NCI-H1417 (cell line): Measurements from ENCODE around the gene NUDT4.
"Not testable (repeated sequence)": the region's sequence is repeated elsewhere in the genome, so short reads cannot be mapped to it uniquely, and the experiment has no call there.

Source experiments
- DNase-seq, 3 experiments: peaks; one replicate each; lab custom pipeline; 2025; lab: John Stamatoyannopoulos, UW

NUDT4 gene

GRCh38 chr12:93402333-93403311 is 24.9 kb downstream of the NUDT4 start:
- no peak for DNase-seq

- DNase-seq = no peak
Measured at GRCh38 chr12:93403988-93404803, 26.5 kb downstream of the NUDT4 start.

GRCh38 chr12:93404961-93405849 is 27.5 kb downstream of the NUDT4 start:
- peak in 1 of 3 experiments; percentile 2 for DNase-seq

- DNase-seq = no peak
Measured at GRCh38 chr12:93407054-93407962, 29.6 kb downstream of the NUDT4 start.

- DNase-seq = no peak
Measured at GRCh38 chr12:93407963-93408283, 30.2 kb downstream of the NUDT4 start.

GRCh38 chr12:93408813-93409212 is 31.1 kb downstream of the NUDT4 start:
- no peak for DNase-seq

- not testable (repeated sequence) for DNase-seq
Measured at GRCh38 chr12:93409343-93410187, 31.8 kb downstream of the NUDT4 start.

- DNase-seq = not testable (repeated sequence)
Measured at GRCh38 chr12:93411060-93411459, 33.3 kb downstream of the NUDT4 start.

- DNase-seq = not testable (repeated sequence)
Measured at GRCh38 chr12:93412396-93412795, 34.7 kb downstream of the NUDT4 start.

GRCh38 chr12:93413064-93413463 is 35.3 kb downstream of the NUDT4 start:
- DNase-seq = no peak

- no peak for DNase-seq
Measured at GRCh38 chr12:93415723-93416464, 38.2 kb downstream of the NUDT4 start.

- DNase-seq = no peak
Measured at GRCh38 chr12:93417967-93418480, 40.3 kb downstream of the NUDT4 start.

- peak in 2 of 3 experiments; percentile 58 to 62 for DNase-seq
Measured at GRCh38 chr12:93419388-93420034, 41.8 kb downstream of the NUDT4 start.

GRCh38 chr12:93422050-93422449 is 44.3 kb downstream of the NUDT4 start:
- DNase-seq = no peak

- DNase-seq = no peak
Measured at GRCh38 chr12:93425736-93426411, 48.1 kb downstream of the NUDT4 start.

- DNase-seq = no peak
Measured at GRCh38 chr12:93426412-93426805, 48.7 kb downstream of the NUDT4 start.

- no peak for DNase-seq
Measured at GRCh38 chr12:93427779-93428564, 50.2 kb downstream of the NUDT4 start.
